ENCODE results near the gene ZPR1. TPM values are rescaled to one million over a fixed set of nuclear protein-coding genes. Genes with fewer than 3 reads are reported as not detected.

Gene ZPR1
- total RNA-seq, 4 donors from 2014 or later: 13.1 to 20.9 (median 16.4) TPM

DNA sequence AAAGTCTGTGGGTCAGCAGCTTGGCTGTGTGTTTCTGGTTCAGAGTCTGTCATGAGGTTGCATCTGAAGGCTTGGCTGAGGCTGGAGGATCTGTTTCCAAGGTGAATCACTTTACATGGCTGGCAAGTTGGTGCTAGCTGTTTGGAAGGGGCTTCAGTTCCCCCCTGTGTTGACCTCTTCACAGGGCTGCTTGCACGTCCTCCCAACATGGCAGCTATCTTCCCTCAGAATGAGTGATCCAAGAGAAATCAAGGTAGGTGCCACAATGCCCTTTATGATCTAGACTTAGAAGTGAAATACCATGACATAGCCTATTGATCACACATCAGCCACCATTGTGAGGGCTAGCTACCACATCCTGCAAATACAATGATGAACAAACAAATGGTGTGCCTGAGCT, 25.3 kb upstream of the ZPR1 start:
- H3K27ac ChIP-seq: no peak overlapping the region
- TF ChIP-seq POLR2AphosphoS5 (IDR thresholded peaks at IDR 0.05) (no peak), EP300 (IDR thresholded peaks at IDR 0.05; ENCODE audit: low read depth) (no peak), POLR2A (IDR thresholded peaks at IDR 0.05) (no peak)
- TF ChIP-seq, protein P1, sequence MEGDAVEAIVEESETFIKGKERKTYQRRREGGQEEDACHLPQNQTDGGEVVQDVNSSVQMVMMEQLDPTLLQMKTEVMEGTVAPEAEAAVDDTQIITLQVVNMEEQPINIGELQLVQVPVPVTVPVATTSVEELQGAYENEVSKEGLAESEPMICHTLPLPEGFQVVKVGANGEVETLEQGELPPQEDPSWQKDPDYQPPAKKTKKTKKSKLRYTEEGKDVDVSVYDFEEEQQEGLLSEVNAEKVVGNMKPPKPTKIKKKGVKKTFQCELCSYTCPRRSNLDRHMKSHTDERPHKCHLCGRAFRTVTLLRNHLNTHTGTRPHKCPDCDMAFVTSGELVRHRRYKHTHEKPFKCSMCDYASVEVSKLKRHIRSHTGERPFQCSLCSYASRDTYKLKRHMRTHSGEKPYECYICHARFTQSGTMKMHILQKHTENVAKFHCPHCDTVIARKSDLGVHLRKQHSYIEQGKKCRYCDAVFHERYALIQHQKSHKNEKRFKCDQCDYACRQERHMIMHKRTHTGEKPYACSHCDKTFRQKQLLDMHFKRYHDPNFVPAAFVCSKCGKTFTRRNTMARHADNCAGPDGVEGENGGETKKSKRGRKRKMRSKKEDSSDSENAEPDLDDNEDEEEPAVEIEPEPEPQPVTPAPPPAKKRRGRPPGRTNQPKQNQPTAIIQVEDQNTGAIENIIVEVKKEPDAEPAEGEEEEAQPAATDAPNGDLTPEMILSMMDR (IDR thresholded peaks at IDR 0.05): no peak
- no peaks in the 10 kb centered on the region for H3K27me3 ChIP-seq
- no peak for DNase-seq
- no peaks in the 10 kb centered on the region for H3K9me3 ChIP-seq
- peaks cover 0 to 7% (median under 1%) of the 10 kb centered on the region in 4 donors for H3K4me1 ChIP-seq
- no peak overlapping the region for H3K4me3 ChIP-seq
- intact Hi-C loops (cut with DNase I; ENCODE audit: low total_unique reads): no loop called here
- H3K36me3 ChIP-seq: no peaks in the 10 kb centered on the region
- in situ Hi-C loops (cut with MboI; ENCODE audit: low pct_ligation_motif_present in 1 of 4, low pct_unique_long_range_greater_than_20kb in 1 of 4, low sequenced_read_pairs in 3 of 4): no loop called here
- WGBS, 2 donors (ENCODE audit: low coverage in 1 of 2): 80% methylated on average over 1 of the region's 1 CpG; no CpG with 5 or more reads in 1 of the 2 donors

DNA sequence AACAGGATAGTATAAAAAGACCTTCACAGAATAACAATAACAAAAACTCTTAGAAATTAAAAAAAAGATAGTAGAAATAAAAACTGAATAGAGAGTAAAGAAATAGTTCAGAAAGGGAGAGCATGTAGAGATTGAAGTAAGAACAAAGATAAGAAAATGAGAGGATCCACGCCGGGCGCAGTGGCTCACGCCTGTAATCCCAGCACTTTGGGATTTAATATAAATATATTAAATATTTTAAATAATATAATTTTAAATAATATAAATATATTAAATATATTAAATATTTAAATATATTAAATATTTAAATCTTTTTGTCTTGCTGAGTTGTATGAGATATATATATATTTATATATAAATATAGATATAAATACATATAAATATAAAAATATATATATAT, 24.3 kb upstream of the ZPR1 start:
- no peak overlapping the region for H3K4me3 ChIP-seq
- no peaks in the 10 kb centered on the region for H3K36me3 ChIP-seq
- intact Hi-C loops (cut with DNase I; ENCODE audit: low total_unique reads): no loop called here
- TF ChIP-seq, protein P1 (IDR thresholded peaks at IDR 0.05): no peak
- TF ChIP-seq EP300 (IDR thresholded peaks at IDR 0.05; ENCODE audit: low read depth) (no peak), POLR2AphosphoS5 (IDR thresholded peaks at IDR 0.05) (no peak), POLR2A (IDR thresholded peaks at IDR 0.05) (no peak)
- no peak for DNase-seq
- no peak overlapping the region for H3K27ac ChIP-seq
- no peaks in the 10 kb centered on the region for H3K27me3 ChIP-seq
- H3K9me3 ChIP-seq: no peaks in the 10 kb centered on the region
- WGBS, 2 donors (ENCODE audit: low coverage in 1 of 2): 95 to 97% methylated on average over 4 of the region's 4 CpGs
- peaks cover 0 to 7% (median 2%) of the 10 kb centered on the region in 4 donors for H3K4me1 ChIP-seq
- in situ Hi-C loops (cut with MboI; ENCODE audit: low pct_ligation_motif_present in 1 of 4, low pct_unique_long_range_greater_than_20kb in 1 of 4, low sequenced_read_pairs in 3 of 4): no loop called here

DNA sequence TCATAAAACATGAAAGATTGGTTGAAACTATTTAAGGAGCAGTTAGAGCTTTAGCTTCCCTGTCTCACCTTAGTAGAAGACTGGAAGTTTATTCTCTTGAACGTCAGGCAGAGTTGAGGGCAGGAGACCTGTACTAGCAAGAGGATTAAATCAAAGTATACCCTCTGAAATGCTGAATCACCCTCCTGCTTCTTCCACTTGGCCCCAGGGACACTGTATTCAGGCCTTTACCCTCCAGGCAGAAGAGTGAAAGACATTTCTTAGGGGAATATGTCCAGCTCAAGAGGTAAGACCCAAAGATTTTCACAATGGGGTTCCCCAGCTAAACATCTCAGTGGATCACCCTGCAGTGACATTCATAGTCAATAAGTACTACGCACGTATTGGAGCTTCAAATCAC, 23.4 kb upstream of the ZPR1 start:
- in situ Hi-C loops (cut with MboI; ENCODE audit: low pct_ligation_motif_present in 1 of 4, low pct_unique_long_range_greater_than_20kb in 1 of 4, low sequenced_read_pairs in 3 of 4): no loop called here
- H3K4me3 ChIP-seq: no peak overlapping the region
- no peak overlapping the region for H3K27ac ChIP-seq
- WGBS, 2 donors (ENCODE audit: low coverage in 1 of 2): 60 to 88% methylated on average over 3 of the region's 3 CpGs
- TF ChIP-seq POLR2A (IDR thresholded peaks at IDR 0.05) (no peak), POLR2AphosphoS5 (IDR thresholded peaks at IDR 0.05) (no peak), EP300 (IDR thresholded peaks at IDR 0.05; ENCODE audit: low read depth) (no peak)
- TF ChIP-seq, protein P1 (IDR thresholded peaks at IDR 0.05): no peak
- DNase-seq: no peak
- no peaks in the 10 kb centered on the region for H3K9me3 ChIP-seq
- no peaks in the 10 kb centered on the region for H3K27me3 ChIP-seq
- peaks cover 0 to 7% (median 2%) of the 10 kb centered on the region in 4 donors for H3K4me1 ChIP-seq
- H3K36me3 ChIP-seq: no peaks in the 10 kb centered on the region
- intact Hi-C loops (cut with DNase I; ENCODE audit: low total_unique reads): no loop called here

DNA sequence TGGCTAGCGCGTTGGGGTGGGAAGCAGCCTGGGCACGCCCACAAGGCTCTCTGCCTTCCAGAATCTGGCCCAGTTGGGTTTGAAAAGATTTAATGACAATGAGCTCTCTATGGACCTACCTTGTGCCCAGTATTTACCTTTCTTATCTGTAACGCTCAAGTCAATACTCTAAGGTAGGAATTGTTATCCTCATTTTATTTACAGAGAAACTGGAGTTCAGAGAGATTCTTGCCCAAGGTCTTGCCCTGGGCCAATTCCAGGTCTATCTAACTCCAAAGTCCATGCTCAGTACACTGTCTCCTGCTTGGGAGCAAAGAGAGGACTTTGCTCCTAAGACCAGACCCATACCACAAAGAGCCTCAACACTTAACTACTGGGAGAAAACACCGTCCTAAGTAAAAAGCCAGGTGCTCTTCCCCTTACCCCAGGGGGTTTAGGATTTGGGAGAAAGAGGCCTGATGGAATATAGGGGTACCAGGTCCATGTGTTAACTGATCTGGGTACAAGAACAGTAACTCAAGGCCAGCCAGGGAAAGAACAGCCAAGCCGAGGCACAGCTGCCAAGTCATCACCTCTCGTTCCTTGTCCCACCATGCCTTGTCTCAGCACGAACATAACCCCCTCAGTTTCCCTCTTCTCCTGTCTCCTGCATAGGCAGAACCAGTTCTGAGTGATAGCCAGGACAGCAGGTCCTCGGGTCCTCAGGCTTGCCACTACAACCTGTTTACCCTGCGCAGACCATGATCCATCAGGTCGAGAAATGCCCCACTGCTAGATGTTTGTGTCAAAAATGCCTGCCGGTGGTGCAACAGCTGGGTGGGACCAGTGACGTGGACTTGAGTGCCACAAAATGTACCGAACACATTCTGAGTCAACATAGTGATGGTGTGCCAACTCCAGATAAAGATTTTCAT, 20.7 kb upstream of the ZPR1 start:
- 42 to 45% methylated on average over 5 to 14 of the region's 14 CpGs for WGBS, 2 donors (ENCODE audit: low coverage in 1 of 2)
- TF ChIP-seq POLR2AphosphoS5 (IDR thresholded peaks at IDR 0.05): no peak
- no peak for TF ChIP-seq EP300 (IDR thresholded peaks at IDR 0.05; ENCODE audit: low read depth)
- TF ChIP-seq, protein P1 (IDR thresholded peaks at IDR 0.05): no peak
- no peak for TF ChIP-seq POLR2A (IDR thresholded peaks at IDR 0.05)
- Histone ChIP-seq H3K27ac (no peak overlapping the region), H3K4me3 (no peak overlapping the region), H3K4me1 (peaks cover 0 to 7% (median 2%) of the 10 kb centered on the region in 4 donors), H3K36me3 (no peaks in the 10 kb centered on the region), H3K9me3 (no peaks in the 10 kb centered on the region), H3K27me3 (no peaks in the 10 kb centered on the region)
- peak; percentile 48 for DNase-seq
- intact Hi-C loops (cut with DNase I; ENCODE audit: low total_unique reads) (no loop called here), in situ Hi-C loops (cut with MboI; ENCODE audit: low pct_ligation_motif_present in 1 of 4, low pct_unique_long_range_greater_than_20kb in 1 of 4, low sequenced_read_pairs in 3 of 4) (no loop called here)

All from transverse colon (tissue), 4 donors.